Endothelial cell of umbilical vein (primary cell): ENCODE data around the gene TMEM135. TPM values are rescaled to one million over a fixed set of nuclear protein-coding genes. Genes with fewer than 3 reads are reported as not detected.

Source experiments
- BruUV-seq: library from RNA; stranded (reverse); fragments of 400-500 nt; replicated peaks from 2 replicates; lab custom pipeline; 2021; lab: Mats Ljungman, UMichigan
- CTCF ChIA-PET: fragments of 300-600, 350-600 bp; sonication (Branson Sonifier 250); formaldehyde crosslinking; loops from one replicate; lab custom pipeline; 2021; ENCODE audit warnings: antibody characterized with exemption, inconsistent platforms; lab: Charles Lee
- POLR2A ChIA-PET: fragments of 300-600, 350-600 bp; sonication (Branson Sonifier 250); formaldehyde crosslinking; loops from one replicate; lab custom pipeline; 2021; ENCODE audit warnings: antibody characterized with exemption, inconsistent platforms; lab: Charles Lee
- DNase-seq: peaks from one replicate; pipeline ENCODE4 v3.0.0-alpha.2; 2011; ENCODE audit warnings: low read depth, low spot score
- FAIRE-seq: peaks from 2 replicates; lab custom pipeline; 2011; peaks lifted over from hg19 to GRCh38; lab: Jason Lieb, UNC
- H2AFZ ChIP-seq: 2 replicates; pipeline ENCODE4 v1.6.0; 2012; ENCODE audit warnings: low read depth, low read length, control low read depth, inconsistent platforms
- H3K27ac ChIP-seq: 2 replicates; pipeline ENCODE4 v1.5.1; 2011; ENCODE audit warnings: low read depth, mild to moderate bottlenecking, control low read depth, low read length, moderate library complexity; ENCODE audit not compliant: insufficient read depth
- H3K27me3 ChIP-seq, 2 experiments: 2 replicates each; pipeline versions ENCODE4 v1.6.0 to v1.6.1; 2011; ENCODE audit warnings: low read length in 2 of 2, mixed read lengths in 1 of 2; ENCODE audit not compliant: control insufficient read depth in 2 of 2, insufficient read depth in 2 of 2
- H3K36me3 ChIP-seq, 2 experiments: 2 replicates in 1 of 2; 3 replicates in 1 of 2; pipeline ENCODE4 v1.5.1; 2011; ENCODE audit warnings: low read length in 2 of 2, mild to moderate bottlenecking in 1 of 2, moderate library complexity in 1 of 2; ENCODE audit not compliant: control insufficient read depth in 2 of 2, insufficient read depth in 2 of 2; ENCODE audit errors: extremely low read depth in 1 of 2
- H3K4me1 ChIP-seq: 3 replicates; pipeline ENCODE4 v1.5.1; 2011; ENCODE audit warnings: mild to moderate bottlenecking, low read length; ENCODE audit not compliant: control insufficient read depth, insufficient read depth; ENCODE audit errors: extremely low read depth
- H3K4me2 ChIP-seq: 2 replicates; pipeline ENCODE4 v1.6.1; 2011; ENCODE audit warnings: low read length, control low read depth, mixed read lengths; ENCODE audit not compliant: insufficient read depth
- H3K4me3 ChIP-seq, 3 experiments: fragments of 200-600 bp in 1 of 3; sonication (generic), shearing (Covaris generic) in 1 of 3; replicated peaks in 1 of 3; 2 replicates each; pipeline ENCODE4 v1.5.1; 2011 to 2016; ENCODE audit warnings: control low read depth in 3 of 3, low read length in 3 of 3, mild to moderate bottlenecking in 2 of 3, inconsistent platforms in 1 of 3, low read depth in 1 of 3, moderate library complexity in 1 of 3; ENCODE audit not compliant: insufficient read depth in 1 of 3
- H3K79me2 ChIP-seq: 2 replicates; pipeline ENCODE4 v1.6.0; 2012; ENCODE audit warnings: low read length, inconsistent platforms; ENCODE audit not compliant: control insufficient read depth, insufficient read depth
- H3K9ac ChIP-seq: replicated peaks from 2 replicates; pipeline ENCODE3; 2011; ENCODE audit warnings: low read length, control low read depth; ENCODE audit not compliant: insufficient read depth; ENCODE audit errors: extremely low read depth
- H3K9me1 ChIP-seq: replicated peaks from 3 replicates; pipeline ENCODE4 v1.6.0; 2011; ENCODE audit warnings: mild to moderate bottlenecking, low read length; ENCODE audit not compliant: control insufficient read depth, insufficient read depth; ENCODE audit errors: extremely low read depth
- H3K9me3 ChIP-seq: replicated peaks from 2 replicates; pipeline ENCODE4 v1.5.1; 2012; ENCODE audit warnings: low read length, inconsistent platforms; ENCODE audit not compliant: control insufficient read depth, insufficient read depth
- H4K20me1 ChIP-seq: replicated peaks from 2 replicates; pipeline ENCODE3; 2011; ENCODE audit warnings: mild to moderate bottlenecking, low read length; ENCODE audit not compliant: control insufficient read depth, insufficient read depth; ENCODE audit errors: extremely low read depth
- EZH2 ChIP-seq: IDR thresholded peaks from 2 replicates; pipeline ENCODE4 v1.6.1; 2012; ENCODE audit warnings: borderline replicate concordance, low read depth, mild to moderate bottlenecking, moderate library complexity, low read length, inconsistent platforms; ENCODE audit not compliant: severe bottlenecking
- FOS ChIP-seq: IDR thresholded peaks from 2 replicates; pipeline ENCODE4 v1.6.1; 2011; ENCODE audit warnings: mild to moderate bottlenecking, low read length, moderate library complexity, borderline replicate concordance; ENCODE audit not compliant: insufficient read depth
- GATA2 ChIP-seq: IDR thresholded peaks from 2 replicates; pipeline ENCODE4 v1.7.0; 2011; ENCODE audit warnings: low read depth, mild to moderate bottlenecking, moderate library complexity, mixed read lengths, low read length; ENCODE audit not compliant: insufficient read length, insufficient read depth
- JUN ChIP-seq: IDR thresholded peaks from 2 replicates; pipeline ENCODE4 v1.6.1; 2011; ENCODE audit warnings: borderline replicate concordance, low read depth; ENCODE audit not compliant: insufficient read length, insufficient read depth
- MYC ChIP-seq: IDR thresholded peaks from one replicate; pipeline ENCODE4 v1.6.1; 2011; ENCODE audit warnings: mild to moderate bottlenecking, low read depth, low read length
- POLR2A ChIP-seq: IDR thresholded peaks from 2 replicates; pipeline ENCODE4 v1.6.1; 2012; ENCODE audit warnings: low read depth, mild to moderate bottlenecking, control low read depth, low read length
- POLR2AphosphoS5 ChIP-seq: IDR thresholded peaks from 2 replicates; pipeline ENCODE4 v1.6.1; 2012; ENCODE audit warnings: low read depth, mild to moderate bottlenecking, control low read depth, low read length, moderate library complexity; ENCODE audit not compliant: insufficient read depth
- dilution Hi-C: fragments of 300-500 bp; cut with MboI; formaldehyde crosslinking; loops from one replicate; pipeline ENCODE4 v1.15.0; 2019; ENCODE audit warnings: low sequenced_read_pairs; ENCODE audit not compliant: extremely low pct_ligation_motif_present
- intact Hi-C: fragments of 100-400 bp; cut with micrococcal nuclease; formaldehyde crosslinking; loops from one replicate; pipeline ENCODE4 v1.10.0; 2022
- polyA plus RNA-seq, 4 experiments: library from polyadenylated mRNA; depleted of rRNA in 3 of 4; stranded (reverse) in 3 of 4; unstranded in 1 of 4; fragments of >200 nt; gene quantifications; 2 replicates each; pipeline versions ENCODE4 v1.2.1 to v1.2.3, GENCODE V29; 2011 to 2012; ENCODE audit warnings: missing spikeins in 1 of 4
- total RNA-seq: library from RNA; stranded (reverse); gene quantifications from 2 replicates; pipeline ENCODE4 v1.2.3, GENCODE V29; 2021
- TF ChIP-seq, protein P1 (sequence below), 2 donors: IDR thresholded peaks; 1 replicate in 1 of 2; 2 replicates in 1 of 2; pipeline ENCODE4 v1.5.1; 2011; ENCODE audit warnings: low read length in 2 of 2, mild to moderate bottlenecking in 2 of 2, moderate library complexity in 2 of 2, control low read depth in 1 of 2, inconsistent platforms in 1 of 2, low read depth in 1 of 2; ENCODE audit not compliant: insufficient read depth in 1 of 2; ENCODE audit errors: extremely low read depth in 1 of 2
- TF ChIP-seq, protein P2 (sequence below): IDR thresholded peaks from 2 replicates; pipeline ENCODE4 v1.6.1; 2011; ENCODE audit not compliant: insufficient read depth, insufficient read length

Gene TMEM135
- total and polyA plus RNA-seq, 2 donors (not counting 3 experiments of a cell fraction or from before 2014, with no cell fraction given): 12.3 to 33.2 TPM

DNA sequence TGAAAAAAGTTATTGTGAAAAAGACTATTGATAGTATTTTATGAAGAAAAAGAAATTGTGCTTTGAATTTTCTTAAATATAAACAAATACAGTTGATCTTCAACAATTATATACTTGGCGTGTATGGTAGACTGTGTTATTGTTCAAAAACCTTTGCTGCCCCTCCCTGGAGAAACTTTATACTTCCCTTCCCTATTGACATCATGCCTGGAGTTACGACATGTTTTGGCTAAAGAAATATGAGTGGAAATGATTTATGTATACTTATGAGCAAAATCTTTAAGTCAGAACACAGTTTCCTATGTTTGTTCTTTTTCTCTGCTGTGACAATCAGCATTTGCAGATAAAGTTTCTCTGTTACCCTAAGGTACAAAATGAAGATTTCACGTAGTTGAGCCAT is 243.8 kb downstream of the TMEM135 start:
- POLR2A ChIA-PET: no interaction called here
- no TSS peak for BruUV-seq
- dilution Hi-C loops: no loop called here

More for the DNA sequence above, 243.8 kb downstream of the TMEM135 start:
- TF ChIP-seq GATA2: no peak
- TF ChIP-seq, protein P1, sequence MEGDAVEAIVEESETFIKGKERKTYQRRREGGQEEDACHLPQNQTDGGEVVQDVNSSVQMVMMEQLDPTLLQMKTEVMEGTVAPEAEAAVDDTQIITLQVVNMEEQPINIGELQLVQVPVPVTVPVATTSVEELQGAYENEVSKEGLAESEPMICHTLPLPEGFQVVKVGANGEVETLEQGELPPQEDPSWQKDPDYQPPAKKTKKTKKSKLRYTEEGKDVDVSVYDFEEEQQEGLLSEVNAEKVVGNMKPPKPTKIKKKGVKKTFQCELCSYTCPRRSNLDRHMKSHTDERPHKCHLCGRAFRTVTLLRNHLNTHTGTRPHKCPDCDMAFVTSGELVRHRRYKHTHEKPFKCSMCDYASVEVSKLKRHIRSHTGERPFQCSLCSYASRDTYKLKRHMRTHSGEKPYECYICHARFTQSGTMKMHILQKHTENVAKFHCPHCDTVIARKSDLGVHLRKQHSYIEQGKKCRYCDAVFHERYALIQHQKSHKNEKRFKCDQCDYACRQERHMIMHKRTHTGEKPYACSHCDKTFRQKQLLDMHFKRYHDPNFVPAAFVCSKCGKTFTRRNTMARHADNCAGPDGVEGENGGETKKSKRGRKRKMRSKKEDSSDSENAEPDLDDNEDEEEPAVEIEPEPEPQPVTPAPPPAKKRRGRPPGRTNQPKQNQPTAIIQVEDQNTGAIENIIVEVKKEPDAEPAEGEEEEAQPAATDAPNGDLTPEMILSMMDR (IDR thresholded peaks at IDR 0.05; ENCODE audit: extremely low read depth in 1 of 2, insufficient read depth in 1 of 2, low read depth in 1 of 2, low read length in 2 of 2): peak in 1 of 2 donors; percentile 22
- TF ChIP-seq JUN: peak; percentile 2
- no peak for TF ChIP-seq MYC
- TF ChIP-seq POLR2A: no peak
- TF ChIP-seq FOS: no peak
- TF ChIP-seq POLR2AphosphoS5: no peak
- TF ChIP-seq, protein P2, sequence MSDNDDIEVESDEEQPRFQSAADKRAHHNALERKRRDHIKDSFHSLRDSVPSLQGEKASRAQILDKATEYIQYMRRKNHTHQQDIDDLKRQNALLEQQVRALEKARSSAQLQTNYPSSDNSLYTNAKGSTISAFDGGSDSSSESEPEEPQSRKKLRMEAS: no peak
- TF ChIP-seq EZH2: no peak
- CTCF ChIA-PET: interaction anchor here (0.6 to 3.5 kb wide), 19 partner anchors 9 to 412 kb away, joined by 3 to 53 read pairs (median 4); partner anchors contain the start of genes FZD4 and TMEM135
- no peak overlapping the region for H3K27ac ChIP-seq
- H3K36me3 ChIP-seq: no peaks in the 10 kb centered on the region
- peaks cover 9% of the 10 kb centered on the region for H3K4me1 ChIP-seq
- H2AFZ ChIP-seq: no peak overlapping the region
- intact Hi-C loops: loop anchor here (1.0 to 2.0 kb wide), 7 partner anchors 185 to 411 kb away; partner anchors contain the start of genes FZD4 and TMEM135
- peak overlapping the region; percentile 64 for H3K4me2 ChIP-seq
- H3K27me3 ChIP-seq: no peaks in the 10 kb centered on the region
- no peaks in the 10 kb centered on the region for H3K79me2 ChIP-seq
- no peaks in the 10 kb centered on the region for H3K9me1 ChIP-seq
- H3K4me3 ChIP-seq: no peak overlapping the region
- DNase-seq: peak; percentile 96
- no peaks in the 10 kb centered on the region for H3K9me3 ChIP-seq
- H4K20me1 ChIP-seq: no peaks in the 10 kb centered on the region
- H3K9ac ChIP-seq: no peak overlapping the region
- FAIRE-seq: no peak
